Medulla oblongata (tissue), 1 donor: ENCODE data around the gene SPTBN2.
A peak's percentile ranks its signal among the peaks of the same experiment; 100 is the strongest.

Source experiments
- DNase-seq: peaks from one replicate; pipeline ENCODE4 v3.0.0-alpha.2; 2015; ENCODE audit errors: extremely low spot score

Gene SPTBN2

DNA sequence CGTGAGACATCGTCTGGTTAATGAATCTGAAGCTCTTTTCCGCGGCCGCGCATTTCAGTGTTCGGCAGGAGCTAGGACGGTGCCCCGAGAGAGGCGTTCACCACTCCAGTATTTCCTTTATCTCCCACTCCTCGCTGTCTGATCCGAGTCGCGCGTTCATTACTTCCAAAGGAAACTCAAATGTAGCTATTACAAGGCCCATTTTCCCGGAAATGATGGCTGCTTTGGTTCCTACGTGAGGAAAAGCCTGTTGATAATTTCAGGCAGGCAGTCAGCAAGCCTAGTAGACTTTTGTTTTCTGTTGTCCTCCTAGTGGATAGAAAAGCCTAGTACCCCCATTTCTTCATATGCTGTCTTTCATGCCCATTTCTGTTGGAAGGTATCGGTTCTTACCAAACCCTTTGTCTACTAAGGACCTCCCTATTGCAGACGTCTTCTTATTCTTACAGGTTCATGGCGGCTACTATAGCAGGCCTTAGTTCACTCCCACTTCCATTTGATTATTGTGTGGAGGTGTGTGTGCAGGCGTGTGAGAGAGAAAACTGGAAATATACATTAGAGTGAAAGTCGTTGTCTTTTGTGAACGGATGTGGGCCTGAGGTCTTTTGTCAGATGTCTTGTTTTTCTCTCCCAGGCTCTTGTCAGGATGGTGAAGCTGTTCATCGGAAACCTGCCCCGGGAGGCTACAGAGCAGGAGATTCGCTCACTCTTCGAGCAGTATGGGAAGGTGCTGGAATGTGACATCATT, 89.8 kb downstream of the SPTBN2 start:
- DNase-seq, result peak; percentile 55

GRCh38 chr11:66638177-66639065, 90.6 kb downstream of the SPTBN2 start, which contains the start of gene RBM4:
TSS of gene RBM4 (plus strand) at chr11:66638703. CDS start at chr11:66639712, 1,009 bp downstream.
- peak; percentile 100 for DNase-seq

DNA sequence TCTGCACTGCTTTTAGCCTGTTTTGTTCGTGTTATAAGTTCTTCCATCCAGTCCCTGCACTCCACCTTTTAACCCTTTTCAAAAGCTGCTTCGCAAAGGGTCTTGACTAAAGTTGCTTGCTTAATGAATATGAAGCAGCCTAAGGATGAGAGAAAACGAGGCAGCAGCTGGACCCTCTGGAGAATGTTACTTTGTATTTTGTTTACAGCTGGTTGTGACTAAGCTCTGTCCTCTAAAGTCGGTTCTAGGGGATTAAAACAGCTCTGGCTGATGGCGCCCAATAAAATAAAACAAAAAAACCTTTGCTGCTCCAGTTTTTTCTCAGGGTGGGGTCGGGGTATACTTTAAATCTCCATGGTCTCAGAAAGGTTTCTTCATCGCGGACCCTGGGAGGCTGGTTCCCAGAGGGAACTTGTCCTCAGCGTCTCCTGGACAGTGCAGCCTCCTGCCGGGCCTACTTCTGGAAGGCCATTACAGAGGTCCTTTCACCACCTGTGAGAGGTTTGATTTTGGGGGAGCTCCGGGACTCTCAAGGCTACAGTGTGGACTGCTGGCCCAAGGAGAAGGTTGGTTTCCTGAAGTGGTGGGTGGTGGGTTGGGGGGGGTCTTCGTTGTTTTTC, 91.3 kb downstream of the SPTBN2 start:
- DNase-seq, result no peak

DNA sequence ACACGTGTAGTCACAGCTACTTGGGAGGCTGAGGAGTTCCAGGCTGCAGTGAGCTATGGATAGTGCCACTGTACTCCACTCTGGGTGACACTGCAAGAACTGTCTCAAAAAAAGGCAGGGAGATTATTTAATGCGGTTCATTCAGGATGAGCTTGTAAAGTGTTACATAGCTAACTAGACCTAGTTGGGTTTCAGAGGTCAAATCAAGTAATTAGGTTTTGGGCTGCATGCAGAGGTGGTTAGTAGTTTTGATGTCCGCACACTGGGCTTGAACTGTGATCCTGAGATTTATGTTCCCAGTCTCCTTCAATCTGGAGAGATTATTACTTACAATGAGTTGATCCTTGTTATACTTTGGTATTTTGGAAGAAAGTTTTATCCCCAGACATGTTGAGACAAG, 92.6 kb downstream of the SPTBN2 start:
- DNase-seq, result no peak
